Measurements from ENCODE around the gene NR3C2.
"Not testable (repeated sequence)": the region's sequence is repeated elsewhere in the genome, so short reads cannot be mapped to it uniquely, and the experiment has no call there.

The NR3C2 gene

DNA sequence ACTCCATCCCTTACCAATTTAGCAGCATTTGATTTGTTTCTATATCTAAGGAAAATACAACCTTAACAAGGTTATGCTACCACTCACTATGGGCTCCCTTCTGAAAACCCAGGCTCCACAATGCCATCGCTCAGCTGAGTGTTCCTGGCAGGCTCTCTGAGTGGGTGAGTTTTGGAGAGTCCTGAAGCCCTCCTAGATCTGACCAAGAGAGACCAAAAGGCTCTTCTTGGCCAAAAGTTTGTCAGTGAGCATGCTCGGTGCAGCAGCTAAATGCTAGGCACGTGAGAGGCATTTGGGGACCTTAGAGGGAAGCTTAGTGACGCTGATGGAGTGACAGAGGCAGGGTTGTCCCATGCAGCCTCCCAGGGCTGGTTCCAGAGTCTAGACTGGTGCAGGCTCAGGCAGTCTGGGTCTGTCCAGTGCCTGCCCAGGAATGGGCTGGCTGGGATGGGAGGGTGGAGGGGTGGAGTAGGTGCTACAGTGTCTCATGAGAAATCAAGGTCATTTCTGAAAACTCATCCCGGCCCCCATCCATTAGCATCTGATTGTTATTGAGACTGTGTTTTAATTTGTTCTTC is 346.8 kb downstream of the NR3C2 start:
- Histone ChIP-seq H3K4me3 (ENCODE audit: low read length) (no peak overlapping the region), H3K9ac (ENCODE audit: low read length) (no peak overlapping the region), H3K27ac (ENCODE audit: low read depth, low read length) (no peak overlapping the region), H3K36me3 (ENCODE audit: control insufficient read depth, insufficient read depth, low read length) (no peaks in the 10 kb centered on the region), H3K27me3 (ENCODE audit: control insufficient read depth, insufficient read depth, low read length) (no peaks in the 10 kb centered on the region), H3K4me1 (ENCODE audit: control insufficient read depth, insufficient read depth, low read length) (no peaks in the 10 kb centered on the region)

DNA sequence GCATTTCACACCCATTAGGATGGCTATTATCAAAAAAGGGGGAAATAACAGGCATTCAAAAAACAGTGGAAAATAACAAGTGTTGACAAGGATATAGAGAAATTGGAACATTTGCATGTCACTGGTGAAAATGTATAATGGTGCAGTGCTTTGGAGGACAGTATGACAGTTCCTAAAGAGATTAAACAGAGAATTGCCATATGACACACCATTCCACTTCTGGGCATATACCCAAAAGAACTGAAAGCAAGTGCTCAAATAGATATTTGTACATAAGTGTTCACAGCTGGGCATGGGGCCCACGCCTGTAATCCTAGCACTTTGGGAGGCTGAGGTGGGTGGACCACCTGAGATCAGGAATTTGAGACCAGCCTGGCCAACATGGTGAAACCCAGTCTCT is 348.1 kb downstream of the NR3C2 start:
- Histone ChIP-seq H3K36me3 (ENCODE audit: control insufficient read depth, insufficient read depth, low read length) (no peaks in the 10 kb centered on the region), H3K4me3 (ENCODE audit: low read length) (no peak overlapping the region), H3K27me3 (ENCODE audit: control insufficient read depth, insufficient read depth, low read length) (no peaks in the 10 kb centered on the region), H3K9ac (ENCODE audit: low read length) (no peak overlapping the region), H3K27ac (ENCODE audit: low read depth, low read length) (no peak overlapping the region), H3K4me1 (ENCODE audit: control insufficient read depth, insufficient read depth, low read length) (no peaks in the 10 kb centered on the region)

DNA sequence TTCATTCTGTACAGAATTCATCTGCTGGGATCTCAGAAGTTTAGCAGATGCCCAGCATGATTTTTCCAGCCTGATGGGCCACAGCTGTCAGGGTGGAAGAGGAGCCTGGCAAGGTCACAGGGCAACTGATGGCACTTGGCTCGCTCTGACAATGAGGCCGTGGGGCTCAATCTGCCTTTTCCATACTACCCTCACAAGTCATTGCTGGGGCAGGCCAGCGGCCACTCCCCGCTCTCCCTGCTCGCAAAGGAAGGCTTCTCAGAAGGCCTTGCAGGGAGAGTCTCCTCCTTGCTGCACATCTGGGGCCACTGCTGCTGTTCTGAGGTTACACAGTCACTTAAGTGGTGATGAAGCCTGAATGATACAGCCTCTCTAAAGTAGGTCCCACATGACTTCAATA is 349.1 kb downstream of the NR3C2 start:
- H3K27me3 ChIP-seq (ENCODE audit: control insufficient read depth, insufficient read depth, low read length), result no peaks in the 10 kb centered on the region
- no peak overlapping the region for H3K27ac ChIP-seq (ENCODE audit: low read depth, low read length)
- H3K36me3 ChIP-seq (ENCODE audit: control insufficient read depth, insufficient read depth, low read length), result no peaks in the 10 kb centered on the region
- no peak overlapping the region for H3K4me3 ChIP-seq (ENCODE audit: low read length)
- H3K4me1 ChIP-seq (ENCODE audit: control insufficient read depth, insufficient read depth, low read length), result no peaks in the 10 kb centered on the region
- H3K9ac ChIP-seq (ENCODE audit: low read length), result no peak overlapping the region

DNA sequence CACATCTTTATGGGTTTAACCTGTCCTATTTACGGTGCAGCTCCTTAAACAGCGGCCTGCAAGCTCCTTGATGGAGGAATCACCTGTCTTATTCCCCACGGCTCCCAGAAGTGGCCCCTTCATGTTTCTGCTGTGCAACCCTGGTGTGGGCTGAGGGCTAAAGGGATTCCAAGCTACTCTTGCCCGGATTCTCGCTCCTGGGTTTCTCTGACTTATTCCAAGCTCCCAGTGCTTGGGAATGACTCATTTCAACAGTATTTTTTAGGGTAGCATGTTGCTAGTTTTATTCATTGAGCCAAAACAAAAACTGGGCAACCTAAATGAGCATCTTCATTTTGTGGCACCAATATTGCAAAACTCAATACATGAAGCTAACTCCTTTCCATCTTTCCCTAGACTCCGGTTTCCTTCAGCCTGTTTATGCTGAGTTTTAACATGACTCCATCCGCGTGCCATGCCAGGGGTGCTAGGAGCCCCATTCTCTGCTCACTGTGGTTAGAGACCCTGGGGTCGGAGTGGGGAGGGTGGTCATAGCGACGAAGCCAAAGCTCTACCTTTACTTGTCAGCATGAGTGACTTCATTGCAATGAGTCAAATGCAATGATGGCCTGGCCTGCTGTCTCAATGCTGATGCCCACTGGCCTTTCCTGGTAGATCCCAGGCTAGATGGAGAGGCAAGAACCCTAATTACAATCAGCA is 349.7 kb downstream of the NR3C2 start:
- no peaks in the 10 kb centered on the region for H3K36me3 ChIP-seq (ENCODE audit: control insufficient read depth, insufficient read depth, low read length)
- H3K27me3 ChIP-seq (ENCODE audit: control insufficient read depth, insufficient read depth, low read length), result no peaks in the 10 kb centered on the region
- no peak overlapping the region for H3K4me3 ChIP-seq (ENCODE audit: low read length)
- H3K27ac ChIP-seq (ENCODE audit: low read depth, low read length), result no peak overlapping the region
- no peak overlapping the region for H3K9ac ChIP-seq (ENCODE audit: low read length)
- no peaks in the 10 kb centered on the region for H3K4me1 ChIP-seq (ENCODE audit: control insufficient read depth, insufficient read depth, low read length)

DNA sequence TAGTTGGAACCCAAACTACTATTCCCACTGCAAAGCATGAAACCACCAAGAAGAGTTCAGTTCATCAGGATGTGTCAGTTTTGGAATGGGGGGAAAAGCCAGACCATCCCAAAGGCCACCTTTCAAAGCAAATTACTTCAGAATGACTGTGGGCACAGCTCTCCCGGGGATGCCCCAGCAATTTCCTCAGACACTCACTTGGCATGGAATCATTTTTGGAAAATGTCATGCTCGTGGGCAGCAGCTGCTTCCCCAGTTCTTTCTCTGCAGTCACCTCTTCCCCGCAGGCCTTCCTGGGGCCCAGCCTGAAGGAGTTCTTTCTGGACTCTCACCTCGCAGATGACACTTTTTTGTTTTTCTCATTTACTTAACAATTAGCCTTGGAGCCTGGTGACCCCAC is 350.3 kb downstream of the NR3C2 start:
- no peaks in the 10 kb centered on the region for H3K36me3 ChIP-seq (ENCODE audit: control insufficient read depth, insufficient read depth, low read length)
- no peaks in the 10 kb centered on the region for H3K27me3 ChIP-seq (ENCODE audit: control insufficient read depth, insufficient read depth, low read length)
- no peak overlapping the region for H3K9ac ChIP-seq (ENCODE audit: low read length)
- no peaks in the 10 kb centered on the region for H3K4me1 ChIP-seq (ENCODE audit: control insufficient read depth, insufficient read depth, low read length)
- H3K4me3 ChIP-seq (ENCODE audit: low read length), result no peak overlapping the region
- H3K27ac ChIP-seq (ENCODE audit: low read depth, low read length), result no peak overlapping the region

DNA sequence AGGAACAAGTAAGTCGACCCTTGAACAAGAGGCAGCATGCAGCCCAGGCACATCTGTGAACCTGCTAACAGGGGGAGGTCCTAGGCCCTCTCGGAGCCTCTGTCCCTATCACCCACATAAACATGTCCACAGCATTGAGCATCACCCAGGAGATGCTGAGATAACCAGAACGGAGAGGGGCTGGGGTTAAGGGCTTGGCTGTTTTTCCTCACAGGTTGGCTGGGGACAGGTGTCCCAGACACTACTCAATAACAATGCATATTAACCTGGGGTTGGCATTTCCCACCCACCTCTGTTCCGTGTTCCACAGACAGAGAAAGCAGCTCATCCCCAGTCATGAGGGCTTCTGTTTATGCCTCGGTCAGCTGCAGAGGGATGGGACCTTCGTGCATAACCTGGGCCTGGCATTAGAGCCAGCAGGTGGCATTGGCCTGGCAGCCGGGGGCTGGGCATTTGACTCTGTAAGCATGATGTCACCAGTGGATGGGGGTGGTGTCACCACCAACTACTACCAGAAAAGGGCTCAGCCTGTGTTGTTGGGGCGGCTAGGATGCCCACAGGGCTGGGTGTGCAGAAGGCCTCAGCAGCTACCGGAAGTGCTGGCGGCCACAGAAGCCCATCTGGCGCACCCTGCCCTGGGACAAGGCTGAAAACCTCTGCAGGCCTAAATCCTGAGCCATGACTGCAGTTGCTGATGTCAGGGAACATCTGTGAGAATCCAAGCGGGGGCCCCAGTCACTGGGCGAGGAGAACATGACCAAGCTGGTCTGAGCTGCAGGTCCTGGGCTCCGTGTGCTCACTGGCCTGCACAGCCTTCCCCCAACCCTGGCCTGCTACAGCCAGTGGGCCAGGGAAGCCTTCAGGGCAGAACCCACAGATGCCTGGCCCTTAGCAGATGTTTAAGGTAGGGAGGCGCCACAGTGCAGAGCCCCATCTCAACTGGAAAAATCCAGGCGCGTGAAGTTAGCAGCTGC is 351.4 kb downstream of the NR3C2 start:
- Histone ChIP-seq H3K4me1 (ENCODE audit: control insufficient read depth, insufficient read depth, low read length) (no peaks in the 10 kb centered on the region), H3K27me3 (ENCODE audit: control insufficient read depth, insufficient read depth, low read length) (no peaks in the 10 kb centered on the region), H3K27ac (ENCODE audit: low read depth, low read length) (no peak overlapping the region), H3K36me3 (ENCODE audit: control insufficient read depth, insufficient read depth, low read length) (no peaks in the 10 kb centered on the region), H3K4me3 (ENCODE audit: low read length) (no peak overlapping the region), H3K9ac (ENCODE audit: low read length) (no peak overlapping the region)

DNA sequence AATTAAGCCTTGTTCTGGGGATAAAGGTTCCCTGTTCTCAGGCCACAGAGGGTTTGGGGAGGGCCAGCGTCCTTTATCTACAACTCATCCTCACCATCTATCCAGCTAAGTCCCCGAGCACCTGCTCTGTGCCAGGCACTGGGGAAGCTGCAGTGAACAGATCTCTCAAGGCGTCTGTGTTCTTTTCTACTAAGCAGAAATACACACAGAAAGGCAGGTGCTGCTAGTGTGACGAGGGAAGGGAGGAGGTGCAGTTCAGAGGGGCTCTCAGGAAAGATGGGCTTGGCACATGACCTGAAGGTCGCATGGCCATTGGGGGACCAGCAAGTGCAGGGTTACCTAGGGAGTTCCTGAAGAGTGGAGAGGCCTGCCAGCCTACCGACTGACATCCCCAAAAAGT is 352.2 kb downstream of the NR3C2 start:
- no peak overlapping the region for H3K9ac ChIP-seq (ENCODE audit: low read length)
- no peaks in the 10 kb centered on the region for H3K4me1 ChIP-seq (ENCODE audit: control insufficient read depth, insufficient read depth, low read length)
- no peaks in the 10 kb centered on the region for H3K27me3 ChIP-seq (ENCODE audit: control insufficient read depth, insufficient read depth, low read length)
- H3K4me3 ChIP-seq (ENCODE audit: low read length), result no peak overlapping the region
- no peak overlapping the region for H3K27ac ChIP-seq (ENCODE audit: low read depth, low read length)
- H3K36me3 ChIP-seq (ENCODE audit: control insufficient read depth, insufficient read depth, low read length), result no peaks in the 10 kb centered on the region

DNA sequence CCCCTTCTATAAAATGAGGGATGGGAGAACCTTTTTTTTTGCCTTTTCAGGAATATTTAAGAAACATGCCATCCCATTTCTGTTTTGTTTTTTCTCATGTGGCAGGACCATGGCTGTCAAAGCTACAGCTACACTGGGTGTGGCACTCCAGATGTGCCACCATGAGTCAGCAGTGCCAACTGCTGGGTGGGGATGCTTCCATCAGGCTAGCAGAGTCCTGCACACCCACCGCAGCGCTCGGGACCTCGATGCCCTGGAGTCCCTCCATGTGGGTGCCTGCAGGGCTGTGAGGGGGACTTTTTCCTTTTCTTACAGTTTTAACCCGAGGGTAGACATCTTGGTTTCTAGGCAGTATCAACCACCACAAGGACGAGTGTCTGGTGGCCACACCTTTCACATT is 352.6 kb downstream of the NR3C2 start:
- no peaks in the 10 kb centered on the region for H3K4me1 ChIP-seq (ENCODE audit: control insufficient read depth, insufficient read depth, low read length)
- no peak overlapping the region for H3K27ac ChIP-seq (ENCODE audit: low read depth, low read length)
- H3K27me3 ChIP-seq (ENCODE audit: control insufficient read depth, insufficient read depth, low read length), result no peaks in the 10 kb centered on the region
- no peak overlapping the region for H3K9ac ChIP-seq (ENCODE audit: low read length)
- no peaks in the 10 kb centered on the region for H3K36me3 ChIP-seq (ENCODE audit: control insufficient read depth, insufficient read depth, low read length)
- no peak overlapping the region for H3K4me3 ChIP-seq (ENCODE audit: low read length)

DNA sequence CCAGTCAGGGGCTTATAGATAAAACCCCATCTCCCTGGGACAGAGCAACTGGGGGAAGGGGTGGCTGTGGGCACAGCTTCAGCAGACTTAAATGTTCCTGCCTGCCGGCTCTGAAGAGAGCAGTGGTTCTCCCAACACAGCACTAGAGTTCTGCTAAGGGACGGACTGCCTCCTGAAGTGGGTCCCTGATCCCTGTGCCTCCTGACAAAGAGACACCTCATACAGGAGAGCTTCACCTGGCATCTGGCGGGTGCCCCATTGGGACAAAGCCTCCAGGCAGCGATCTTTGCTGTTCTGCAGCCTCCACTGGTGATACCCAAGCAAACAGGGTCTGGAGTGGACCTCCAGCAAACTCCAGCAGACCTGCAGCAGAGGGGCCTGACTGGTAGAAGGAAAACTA is 359.1 kb downstream of the NR3C2 start:
- not testable (repeated sequence) for H3K27ac ChIP-seq (ENCODE audit: low read depth, low read length); H3K27me3 ChIP-seq (ENCODE audit: control insufficient read depth, insufficient read depth, low read length)

DNA sequence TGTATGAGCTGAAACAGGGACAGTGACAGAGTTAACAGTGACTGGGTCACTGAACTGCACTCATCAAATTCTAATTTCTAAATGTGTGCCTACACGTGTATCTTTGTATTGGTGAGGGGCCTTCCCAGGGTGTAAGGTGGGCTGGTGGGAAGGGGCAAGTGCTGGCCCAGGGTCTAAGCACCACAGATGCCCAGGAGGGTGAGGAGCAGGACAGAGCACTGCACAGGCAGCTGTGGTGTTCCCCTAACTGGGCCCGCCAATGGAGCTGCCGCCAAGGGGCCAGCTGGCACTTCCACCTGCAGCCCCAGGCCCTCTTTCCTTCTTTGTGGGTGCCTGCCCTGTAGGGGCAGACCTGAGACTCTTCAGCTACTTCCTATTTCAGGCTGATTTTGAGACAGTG is 360.5 kb downstream of the NR3C2 start:
- Histone ChIP-seq H3K9ac (ENCODE audit: low read length) (no peak overlapping the region), H3K4me1 (ENCODE audit: control insufficient read depth, insufficient read depth, low read length) (no peaks in the 10 kb centered on the region), H3K36me3 (ENCODE audit: control insufficient read depth, insufficient read depth, low read length) (peaks cover 3% of the 10 kb centered on the region), H3K4me3 (ENCODE audit: low read length) (no peak overlapping the region), H3K27me3 (ENCODE audit: control insufficient read depth, insufficient read depth, low read length) (no peaks in the 10 kb centered on the region), H3K27ac (ENCODE audit: low read depth, low read length) (no peak overlapping the region)

More for the DNA sequence above, 359.1 kb downstream of the NR3C2 start:
- H3K4me3 ChIP-seq (ENCODE audit: low read length); H3K36me3 ChIP-seq (ENCODE audit: control insufficient read depth, insufficient read depth, low read length); H3K9ac ChIP-seq (ENCODE audit: low read length); H3K4me1 ChIP-seq (ENCODE audit: control insufficient read depth, insufficient read depth, low read length): not testable (repeated sequence)

DNA sequence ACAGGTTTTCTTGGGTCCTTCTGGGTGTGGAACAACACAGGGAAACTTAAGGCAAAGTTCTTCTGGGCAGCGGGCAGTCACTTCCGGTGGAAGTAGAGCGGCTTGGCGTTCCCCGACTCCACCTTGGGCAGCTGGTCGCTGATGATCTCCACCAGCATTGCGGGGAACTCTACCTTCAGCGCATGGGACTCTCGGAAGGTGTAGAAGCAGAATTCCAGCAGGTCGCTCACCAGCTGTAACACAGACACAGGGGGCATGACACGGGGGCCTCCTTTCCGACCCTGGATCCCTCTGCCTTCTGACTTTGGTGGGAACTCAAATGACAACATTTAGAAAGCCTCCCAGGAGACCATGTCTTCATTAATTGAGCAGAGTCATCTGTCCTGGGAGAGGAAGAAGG is 360.9 kb downstream of the NR3C2 start:
- Histone ChIP-seq H3K4me1 (ENCODE audit: control insufficient read depth, insufficient read depth, low read length) (no peaks in the 10 kb centered on the region), H3K36me3 (ENCODE audit: control insufficient read depth, insufficient read depth, low read length) (peaks cover 3% of the 10 kb centered on the region), H3K4me3 (ENCODE audit: low read length) (no peak overlapping the region), H3K27me3 (ENCODE audit: control insufficient read depth, insufficient read depth, low read length) (no peaks in the 10 kb centered on the region), H3K9ac (ENCODE audit: low read length) (no peak overlapping the region), H3K27ac (ENCODE audit: low read depth, low read length) (no peak overlapping the region)

DNA sequence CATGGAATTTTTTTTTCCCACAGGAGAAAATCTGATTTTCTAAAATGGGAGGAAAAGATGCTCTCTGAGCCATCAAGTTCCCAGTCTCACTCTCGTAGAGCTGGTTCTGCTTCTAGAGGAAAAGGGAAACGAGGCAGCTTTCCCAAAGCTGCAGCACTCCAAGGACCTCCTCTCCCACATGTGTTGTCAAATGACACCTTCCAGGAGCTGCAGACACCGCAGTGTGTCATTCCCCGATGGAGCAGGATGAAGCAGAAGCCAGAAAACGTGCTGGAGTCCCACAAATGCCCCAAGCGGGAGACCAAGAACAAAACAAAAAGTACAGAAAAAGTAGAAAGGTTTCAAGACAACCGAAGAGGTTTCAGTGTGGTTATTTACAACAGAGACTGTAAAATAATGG is 362.3 kb downstream of the NR3C2 start:
- peaks cover 14% of the 10 kb centered on the region for H3K36me3 ChIP-seq (ENCODE audit: control insufficient read depth, insufficient read depth, low read length)
- no peaks in the 10 kb centered on the region for H3K27me3 ChIP-seq (ENCODE audit: control insufficient read depth, insufficient read depth, low read length)

More for the DNA sequence above, 362.3 kb downstream of the NR3C2 start:
- Histone ChIP-seq H3K9ac (ENCODE audit: low read length) (no peak overlapping the region), H3K27ac (ENCODE audit: low read depth, low read length) (no peak overlapping the region), H3K4me3 (ENCODE audit: low read length) (no peak overlapping the region), H3K4me1 (ENCODE audit: control insufficient read depth, insufficient read depth, low read length) (no peaks in the 10 kb centered on the region)

All from rectal smooth muscle tissue (tissue), 1 donor.